ENCODE data around the gene FHAD1. TPM values are rescaled to one million over a fixed set of nuclear protein-coding genes. Genes with fewer than 3 reads are reported as not detected.

FHAD1 gene
- total RNA-seq: under 0.01 TPM

GRCh38 chr1:15246960-15247614 lies at the start of gene FHAD1:
FHAD1 (plus strand) TSS chr1:15247223; CDS start chr1:15251785, 4,562 bp downstream.
- peak in 2 of 3 donors; percentile 66 to 71 for DNase-seq (ENCODE audit: low read depth in 2 of 3, low spot score in 2 of 3)

- DNase-seq (ENCODE audit: low read depth in 2 of 3, low spot score in 2 of 3): no peak
Observed at GRCh38 chr1:15197591-15198447, 49.2 kb upstream of the FHAD1 start.

GRCh38 chr1:15198684-15199083 lies 48.3 kb upstream of the FHAD1 start:
- no peak for DNase-seq (ENCODE audit: low read depth in 2 of 3, low spot score in 2 of 3)

GRCh38 chr1:15201221-15201620 lies 45.8 kb upstream of the FHAD1 start:
- DNase-seq (ENCODE audit: low read depth in 2 of 3, low spot score in 2 of 3): no peak

GRCh38 chr1:15201849-15202551 lies 45.0 kb upstream of the FHAD1 start:
- DNase-seq (ENCODE audit: low read depth in 2 of 3, low spot score in 2 of 3): no peak

- no peak for DNase-seq (ENCODE audit: low read depth in 2 of 3, low spot score in 2 of 3)
Observed at GRCh38 chr1:15204931-15205330, 42.1 kb upstream of the FHAD1 start.

GRCh38 chr1:15205586-15206346 lies 41.3 kb upstream of the FHAD1 start:
- DNase-seq (ENCODE audit: low read depth in 2 of 3, low spot score in 2 of 3): no peak

GRCh38 chr1:15206418-15207030 lies 40.5 kb upstream of the FHAD1 start:
- no peak for DNase-seq (ENCODE audit: low read depth in 2 of 3, low spot score in 2 of 3)

GRCh38 chr1:15207031-15207828 lies 39.8 kb upstream of the FHAD1 start:
- no peak for DNase-seq (ENCODE audit: low read depth in 2 of 3, low spot score in 2 of 3)

GRCh38 chr1:15207829-15208429 lies 39.1 kb upstream of the FHAD1 start:
- no peak for DNase-seq (ENCODE audit: low read depth in 2 of 3, low spot score in 2 of 3)

GRCh38 chr1:15210651-15211375 lies 36.2 kb upstream of the FHAD1 start:
- DNase-seq (ENCODE audit: low read depth in 2 of 3, low spot score in 2 of 3): no peak

GRCh38 chr1:15211424-15211823 lies 35.6 kb upstream of the FHAD1 start:
- DNase-seq (ENCODE audit: low read depth in 2 of 3, low spot score in 2 of 3): no peak

GRCh38 chr1:15212216-15212953 lies 34.6 kb upstream of the FHAD1 start:
- DNase-seq (ENCODE audit: low read depth in 2 of 3, low spot score in 2 of 3): no peak

- no peak for DNase-seq (ENCODE audit: low read depth in 2 of 3, low spot score in 2 of 3)
Observed at GRCh38 chr1:15212954-15213291, 34.1 kb upstream of the FHAD1 start.

GRCh38 chr1:15213341-15213821 lies 33.6 kb upstream of the FHAD1 start:
- DNase-seq (ENCODE audit: low read depth in 2 of 3, low spot score in 2 of 3): no peak

GRCh38 chr1:15214527-15214926 lies 32.5 kb upstream of the FHAD1 start:
- DNase-seq (ENCODE audit: low read depth in 2 of 3, low spot score in 2 of 3): no peak

- DNase-seq (ENCODE audit: low read depth in 2 of 3, low spot score in 2 of 3): no peak
Observed at GRCh38 chr1:15215116-15215515, 31.9 kb upstream of the FHAD1 start.

GRCh38 chr1:15217654-15218053 lies 29.4 kb upstream of the FHAD1 start:
- no peak for DNase-seq (ENCODE audit: low read depth in 2 of 3, low spot score in 2 of 3)
